Measurements from ENCODE around the gene ARHGDIB.

ARHGDIB gene

DNA sequence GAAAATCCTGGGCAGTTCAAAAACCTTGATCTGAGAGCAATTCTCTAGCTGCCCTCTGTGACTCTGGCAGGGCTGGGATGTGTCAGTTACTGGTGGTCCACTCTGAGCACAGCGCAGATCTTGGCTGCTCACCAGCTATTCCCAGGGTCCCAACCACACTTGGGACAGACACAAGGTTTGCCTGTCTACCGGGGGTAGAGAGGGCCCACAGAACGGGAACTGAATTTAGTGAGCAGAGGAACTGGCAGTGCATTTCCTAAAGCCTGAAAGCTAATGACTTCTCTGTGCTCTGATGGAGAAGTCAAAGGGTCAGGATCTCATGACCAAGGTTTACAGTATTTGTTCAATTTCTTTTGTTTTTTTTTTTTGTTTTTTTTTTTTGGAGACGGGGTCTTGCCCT is 14.1 kb upstream of the ARHGDIB start:
- H3K9me3 ChIP-seq: no peaks in the 10 kb centered on the region
- peaks cover 57 to 74% of the 10 kb centered on the region in 2 experiments for H3K4me1 ChIP-seq (ENCODE audit: control insufficient read depth in 1 of 2, insufficient read depth in 1 of 2, low read depth in 1 of 2, low read length in 1 of 2)
- TF ChIP-seq, protein P1, sequence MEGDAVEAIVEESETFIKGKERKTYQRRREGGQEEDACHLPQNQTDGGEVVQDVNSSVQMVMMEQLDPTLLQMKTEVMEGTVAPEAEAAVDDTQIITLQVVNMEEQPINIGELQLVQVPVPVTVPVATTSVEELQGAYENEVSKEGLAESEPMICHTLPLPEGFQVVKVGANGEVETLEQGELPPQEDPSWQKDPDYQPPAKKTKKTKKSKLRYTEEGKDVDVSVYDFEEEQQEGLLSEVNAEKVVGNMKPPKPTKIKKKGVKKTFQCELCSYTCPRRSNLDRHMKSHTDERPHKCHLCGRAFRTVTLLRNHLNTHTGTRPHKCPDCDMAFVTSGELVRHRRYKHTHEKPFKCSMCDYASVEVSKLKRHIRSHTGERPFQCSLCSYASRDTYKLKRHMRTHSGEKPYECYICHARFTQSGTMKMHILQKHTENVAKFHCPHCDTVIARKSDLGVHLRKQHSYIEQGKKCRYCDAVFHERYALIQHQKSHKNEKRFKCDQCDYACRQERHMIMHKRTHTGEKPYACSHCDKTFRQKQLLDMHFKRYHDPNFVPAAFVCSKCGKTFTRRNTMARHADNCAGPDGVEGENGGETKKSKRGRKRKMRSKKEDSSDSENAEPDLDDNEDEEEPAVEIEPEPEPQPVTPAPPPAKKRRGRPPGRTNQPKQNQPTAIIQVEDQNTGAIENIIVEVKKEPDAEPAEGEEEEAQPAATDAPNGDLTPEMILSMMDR (IDR thresholded peaks at IDR 0.05): no peak
- peak overlapping the region in 1 of 2 experiments; percentile 5 for H3K4me3 ChIP-seq (ENCODE audit: low read depth in 1 of 2, low read length in 1 of 2)
- peak overlapping the region; percentile 79 for H3K27ac ChIP-seq
- no peaks in the 10 kb centered on the region for H3K36me3 ChIP-seq
- no peaks in the 10 kb centered on the region for H3K27me3 ChIP-seq

- Histone ChIP-seq H3K4me3 (ENCODE audit: low read depth in 1 of 2, low read length in 1 of 2) (no peak overlapping the region), H3K9me3 (no peaks in the 10 kb centered on the region), H3K4me1 (ENCODE audit: control insufficient read depth in 1 of 2, insufficient read depth in 1 of 2, low read depth in 1 of 2, low read length in 1 of 2) (peaks cover 49 to 66% of the 10 kb centered on the region in 2 experiments), H3K27me3 (no peaks in the 10 kb centered on the region), H3K36me3 (no peaks in the 10 kb centered on the region), H3K27ac (peak overlapping the region; percentile 79)
- TF ChIP-seq, protein P1 (IDR thresholded peaks at IDR 0.05): no peak
These were observed 13.2 kb upstream of the ARHGDIB start for GRCh38 chr12:14974633-14975032.

- Histone ChIP-seq H3K9me3 (no peaks in the 10 kb centered on the region), H3K27ac (peak within 1 kb of the TSS; percentile 79), H3K4me3 (ENCODE audit: low read depth in 1 of 2, low read length in 1 of 2) (no peak within 1 kb of the TSS), H3K36me3 (no peaks in the 10 kb centered on the region), H3K27me3 (no peaks in the 10 kb centered on the region), H3K4me1 (ENCODE audit: control insufficient read depth in 1 of 2, insufficient read depth in 1 of 2, low read depth in 1 of 2, low read length in 1 of 2) (peaks cover 39 to 48% of the 10 kb centered on the region in 2 experiments)
- TF ChIP-seq, protein P1 (IDR thresholded peaks at IDR 0.05): no peak
These were observed 11.4 kb upstream of the ARHGDIB start, which contains the start of gene PDE6H for GRCh38 chr12:14972816-14973215. Gene PDE6H, plus strand, starts transcription at chr12:14973042. Its CDS starts 4,971 bp downstream, at chr12:14978013.

- TF ChIP-seq, protein P1 (IDR thresholded peaks at IDR 0.05): no peak
- Histone ChIP-seq H3K4me1 (ENCODE audit: control insufficient read depth in 1 of 2, insufficient read depth in 1 of 2, low read depth in 1 of 2, low read length in 1 of 2) (peaks cover 28 to 31% of the 10 kb centered on the region in 2 experiments), H3K36me3 (no peaks in the 10 kb centered on the region)
These were observed 9.1 kb upstream of the ARHGDIB start for GRCh38 chr12:14970473-14970872.

GRCh38 chr12:14968478-14968877 is 7.1 kb upstream of the ARHGDIB start:
- no peaks in the 10 kb centered on the region for H3K9me3 ChIP-seq
- no peaks in the 10 kb centered on the region for H3K27me3 ChIP-seq
- no peak overlapping the region for H3K27ac ChIP-seq
- TF ChIP-seq, protein P1 (IDR thresholded peaks at IDR 0.05): no peak
- peaks cover 26 to 31% of the 10 kb centered on the region in 2 experiments for H3K4me1 ChIP-seq (ENCODE audit: control insufficient read depth in 1 of 2, insufficient read depth in 1 of 2, low read depth in 1 of 2, low read length in 1 of 2)
- H3K4me3 ChIP-seq (ENCODE audit: low read depth in 1 of 2, low read length in 1 of 2): no peak overlapping the region
- no peaks in the 10 kb centered on the region for H3K36me3 ChIP-seq

More at GRCh38 chr12:14970473-14970872, 9.1 kb upstream of the ARHGDIB start:
- Histone ChIP-seq H3K9me3 (no peaks in the 10 kb centered on the region), H3K27ac (no peak overlapping the region), H3K4me3 (ENCODE audit: low read depth in 1 of 2, low read length in 1 of 2) (no peak overlapping the region), H3K27me3 (no peaks in the 10 kb centered on the region)

Measured in neutrophil (primary cell).